HepG2 (cell line): ENCODE data around the gene RHBDD1. TPM values are rescaled to one million over a fixed set of nuclear protein-coding genes. Genes with fewer than 3 reads are reported as not detected.
"Not testable (repeated sequence)": the region's sequence is repeated elsewhere in the genome, so short reads cannot be mapped to it uniquely, and the experiment has no call there.

Experiments used
- ATAC-seq: fragments of 200-7000 bp; cut with Tn5 transposase; 3 replicates; pipeline ENCODE4 v1.9.1; 2020; ENCODE audit warnings: mild to moderate bottlenecking, moderate library complexity
- BruUV-seq: library from RNA; stranded (reverse); fragments of 400-500 nt; replicated peaks from 2 replicates; lab custom pipeline; 2021; lab: Mats Ljungman, UMichigan
- CTCF ChIA-PET: fragments of 300-600 bp; formaldehyde crosslinking; extraction: SDS; loops from one replicate; lab custom pipeline; 2021; ENCODE audit warnings: low total read pairs, inconsistent platforms, low intra/inter-chr PET ratio; lab: Yijun Ruan, JAX
- POLR2A ChIA-PET: fragments of 350-600 bp; sonication (Branson Sonifier 250); formaldehyde crosslinking; loops from one replicate; lab custom pipeline; 2020; ENCODE audit warnings: antibody characterized with exemption, inconsistent platforms; lab: Yijun Ruan, JAX
- DNase-seq: peaks from one replicate; pipeline ENCODE4 v3.0.0-alpha.2; 2015; ENCODE audit warnings: low spot score
- FAIRE-seq: peaks from 3 replicates; lab custom pipeline; 2011; peaks lifted over from hg19 to GRCh38; lab: Jason Lieb, UNC
- H2AFZ ChIP-seq: one replicate; pipeline ENCODE4 v1.6.1; 2011; ENCODE audit warnings: low read length, inconsistent platforms
- H3K27ac ChIP-seq: fragments of 300-600 bp; 3 replicates; pipeline ENCODE4 v1.8.0; 2011; ENCODE audit warnings: mixed run types, mild to moderate bottlenecking, mixed read lengths, low read length, inconsistent platforms; ENCODE audit not compliant: insufficient read depth; ENCODE audit errors: extremely low read length
- H3K27me3 ChIP-seq, 2 experiments: fragments of 200-600 bp in 1 of 2; 2 replicates in 1 of 2; 3 replicates in 1 of 2; pipeline versions ENCODE4 v1.6.0 to v1.8.0; 2011; ENCODE audit warnings: low read length in 2 of 2, mild to moderate bottlenecking in 2 of 2, moderate library complexity in 2 of 2, inconsistent platforms in 1 of 2; ENCODE audit not compliant: insufficient read depth in 2 of 2, control insufficient read depth in 1 of 2
- H3K36me3 ChIP-seq, 2 experiments: fragments of 200-600 bp in 1 of 2; replicated peaks in 1 of 2; 2 replicates in 1 of 2; 3 replicates in 1 of 2; pipeline versions ENCODE4 v1.5.1 to v1.8.0; 2011; ENCODE audit warnings: low read length in 2 of 2, inconsistent platforms in 1 of 2; ENCODE audit not compliant: insufficient read depth in 2 of 2, control insufficient read depth in 1 of 2
- H3K4me1 ChIP-seq: 2 replicates; pipeline ENCODE4 v1.5.1; 2012; ENCODE audit warnings: low read length, inconsistent platforms; ENCODE audit not compliant: insufficient read depth
- H3K4me2 ChIP-seq: 2 replicates; pipeline ENCODE4 v1.6.0; 2011; ENCODE audit warnings: low read depth, low read length, inconsistent platforms
- H3K4me3 ChIP-seq, 3 experiments: fragments of 200-600 bp in 1 of 3; sonication (generic), shearing (Covaris generic) in 1 of 3; replicated peaks in 1 of 3; 2 replicates each; pipeline ENCODE4 v1.5.1; 2011 to 2016; ENCODE audit warnings: low read length in 3 of 3, inconsistent platforms in 2 of 3, low read depth in 2 of 3, mild to moderate bottlenecking in 2 of 3, control low read depth in 1 of 3, mixed read lengths in 1 of 3; ENCODE audit not compliant: insufficient read depth in 1 of 3
- H3K79me2 ChIP-seq: one replicate; pipeline ENCODE4 v1.6.1; 2011; ENCODE audit warnings: low read length, inconsistent platforms; ENCODE audit not compliant: insufficient read depth
- H3K9ac ChIP-seq: 2 replicates; pipeline ENCODE4 v1.6.0; 2011; ENCODE audit warnings: mild to moderate bottlenecking, low read depth, low read length, inconsistent platforms; ENCODE audit not compliant: insufficient read depth
- H3K9me3 ChIP-seq: 2 replicates; pipeline ENCODE4 v1.5.1; 2012; ENCODE audit warnings: mild to moderate bottlenecking, low read length
- H4K20me1 ChIP-seq: 2 replicates; pipeline ENCODE4 v1.6.0; 2011; ENCODE audit warnings: inconsistent platforms, mild to moderate bottlenecking, low read length, moderate library complexity; ENCODE audit not compliant: insufficient read depth
- ATF7-NPFF ChIP-seq: sonication (generic); formaldehyde crosslinking; IDR thresholded peaks from 2 replicates; pipeline ENCODE4 v1.8.1; 2023; ENCODE audit warnings: mild to moderate bottlenecking, low read depth, missing genetic modification reagents, moderate library complexity
- ETV5 ChIP-seq: IDR thresholded peaks from 2 replicates; pipeline ENCODE4 v1.6.1; 2018; ENCODE audit warnings: missing biosample characterization, missing genetic modification reagents, inconsistent platforms, borderline replicate concordance
- NONO ChIP-seq, 2 experiments: fragments of 450-650 bp in 1 of 2; sonication (generic) in 1 of 2; formaldehyde crosslinking in 1 of 2; IDR thresholded peaks in 1 of 2; conservative IDR thresholded peaks in 1 of 2; 2 replicates each; pipeline versions ENCODE4 v1.6.1 to v1.8.0; 2017 to 2022; ENCODE audit warnings: mild to moderate bottlenecking in 1 of 2, missing genetic modification reagents in 1 of 2, moderate library complexity in 1 of 2
- POGZ ChIP-seq: sonication (generic); formaldehyde crosslinking; IDR thresholded peaks from 2 replicates; pipeline ENCODE4 v1.4.0; 2020; ENCODE audit warnings: mild to moderate bottlenecking, missing genetic modification reagents
- TAF1 ChIP-seq: sonication (generic); formaldehyde crosslinking; IDR thresholded peaks from 2 replicates; pipeline ENCODE4 v1.4.0; 2020; ENCODE audit warnings: missing genetic modification reagents
- TFDP2 ChIP-seq: sonication (generic); formaldehyde crosslinking; IDR thresholded peaks from 2 replicates; pipeline ENCODE4 v1.4.0; 2020; ENCODE audit warnings: missing genetic modification reagents
- WGBS: methylation state at CpG from one replicate; pipeline ENCODE4 v1.1.6; 2017; ENCODE audit warnings: low lambda C conversion rate; 5-methylcytosine and 5-hydroxymethylcytosine counted together
- in situ Hi-C: cut with HindIII; loops from 2 replicates; pipeline ENCODE4 v1.10.0; 2017; ENCODE audit warnings: low pct_unique_long_range_greater_than_20kb; ENCODE audit not compliant: extremely low pct_ligation_motif_present
- intact Hi-C: fragments of 100-400 bp; cut with micrococcal nuclease; formaldehyde crosslinking; loops from one replicate; pipeline ENCODE4 v1.10.0; 2022; ENCODE audit not compliant: unreplicated experiment
- polyA plus RNA-seq, 8 experiments: library from polyadenylated mRNA; depleted of rRNA in 3 of 8; stranded (reverse) in 7 of 8; unstranded in 1 of 8; fragments of >200 nt; fragmentation: Illumina TruSeq in 4 of 8; extraction: Trizol in 4 of 8; gene quantifications; 2 replicates each; pipeline versions ENCODE4 v1.2.1 to v1.2.3, GENCODE V29; 2011 to 2016; ENCODE audit warnings: low read depth in 4 of 8, missing spikeins in 1 of 8, mixed read lengths in 1 of 8; ENCODE audit not compliant: insufficient read depth in 1 of 8
- total RNA-seq, 5 experiments: library from RNA; depleted of rRNA; stranded (reverse); fragments of >200 nt; fragmentation: Illumina TruSeq; extraction: Trizol; gene quantifications; 2 replicates each; pipeline ENCODE4 v1.2.3, GENCODE V29; 2016; ENCODE audit warnings: low read depth in 1 of 5

Gene RHBDD1
- total and polyA plus RNA-seq, 2 of the 13 experiments (the other 11 are each of a cell fraction or from before 2014, with no cell fraction given): 8.2 to 9.5 TPM

GRCh38 chr2:226832061-226832460, 3.8 kb upstream of the RHBDD1 start:
- intact Hi-C loops: no loop called here
- WGBS: 51% methylated on average over 1 of the region's 1 CpG
- no TSS peak for BruUV-seq
- Histone ChIP-seq H3K4me2 (no peak overlapping the region), H3K4me1 (peaks cover 10% of the 10 kb centered on the region), H3K36me3 (no peaks in the 10 kb centered on the region), H3K27ac (no peak overlapping the region), H3K9me3 (no peaks in the 10 kb centered on the region), H3K79me2 (no peaks in the 10 kb centered on the region), H3K4me3 (no peak overlapping the region), H3K27me3 (no peaks in the 10 kb centered on the region), H3K9ac (no peak overlapping the region), H2AFZ (no peak overlapping the region), H4K20me1 (no peaks in the 10 kb centered on the region)
- ChIA-PET POLR2A (no interaction called here), CTCF (no interaction called here)
- FAIRE-seq (no peak), ATAC-seq (no peak), DNase-seq (no peak)
- TF ChIP-seq TAF1 (CRISPR knock-in tag): no peak
- no peak for TF ChIP-seq ATF7-NPFF (CRISPR knock-in tag)
- TF ChIP-seq ETV5 (CRISPR knock-in tag): no peak
- TF ChIP-seq TFDP2 (CRISPR knock-in tag): no peak
- TF ChIP-seq NONO (IDR thresholded peaks at IDR 0.05): no peak
- TF ChIP-seq NONO (CRISPR knock-in tag; conservative IDR thresholded peaks at IDR 0.05): no peak
- no peak for TF ChIP-seq POGZ (CRISPR knock-in tag)
- in situ Hi-C loops: no loop called here

GRCh38 chr2:226834880-226835279, 974 bp upstream of the RHBDD1 start:
- H2AFZ ChIP-seq, H3K27ac ChIP-seq, in situ Hi-C loops: not testable (repeated sequence)

More at GRCh38 chr2:226834880-226835279, 974 bp upstream of the RHBDD1 start:
- ATAC-seq, H3K9me3 ChIP-seq, DNase-seq, H3K4me2 ChIP-seq, POLR2A ChIA-PET, H3K36me3 ChIP-seq, H3K27me3 ChIP-seq, H3K9ac ChIP-seq, H3K79me2 ChIP-seq, intact Hi-C loops, BruUV-seq, CTCF ChIA-PET, H3K4me3 ChIP-seq, H4K20me1 ChIP-seq, FAIRE-seq: not testable (repeated sequence)
- WGBS: 93% methylated on average over 18 of the region's 18 CpGs
- H3K4me1 ChIP-seq: peaks cover 36% of the 10 kb centered on the region
